OCI-LY3 (cell line): Measurements from ENCODE around the gene CCDC134.
A peak's percentile ranks its signal among the peaks of the same experiment; 100 is the strongest.

Experiments used
- H2AFZ ChIP-seq: fragments of 200-600, 300-600 bp; shearing (Covaris generic); 2 replicates; pipeline ENCODE4 v1.6.0; 2014; ENCODE audit warnings: antibody characterized with exemption, low read depth, low read length
- H3K27ac ChIP-seq: fragments of 200-600, 300-600 bp; sonication (generic); 2 replicates; pipeline ENCODE4 v1.5.1; 2014; ENCODE audit warnings: mild to moderate bottlenecking, low read length, moderate library complexity, mixed read lengths
- H3K27me3 ChIP-seq: fragments of 200-600, 300-600 bp; sonication (generic); 2 replicates; pipeline ENCODE4 v1.6.1; 2014; ENCODE audit warnings: low read depth, low read length, mixed read lengths
- H3K36me3 ChIP-seq: fragments of 200-600, 300-600 bp; sonication (generic); replicated peaks from 2 replicates; pipeline ENCODE3; 2014; ENCODE audit warnings: low read depth, low read length, mixed read lengths
- H3K4me1 ChIP-seq: fragments of 300-600, 200-600 bp; sonication (generic); 2 replicates; pipeline ENCODE4 v1.6.1; 2014; ENCODE audit warnings: low read length, mixed read lengths
- H3K4me2 ChIP-seq: fragments of 200-600, 300-600 bp; sonication (generic); 2 replicates; pipeline ENCODE4 v1.6.1; 2014; ENCODE audit warnings: low read length, mixed read lengths
- H3K4me3 ChIP-seq: fragments of 300-600, 200-600 bp; sonication (generic); 2 replicates; pipeline ENCODE4 v1.5.1; 2014; ENCODE audit warnings: antibody characterized with exemption, mild to moderate bottlenecking, low read length, moderate library complexity
- H3K79me2 ChIP-seq: fragments of 300-600, 200-600 bp; shearing (Covaris generic); 2 replicates; pipeline ENCODE4 v1.6.1; 2014; ENCODE audit warnings: mild to moderate bottlenecking, low read length, mixed read lengths
- H3K9ac ChIP-seq: fragments of 300-600, 200-600 bp; shearing (Covaris generic); 2 replicates; pipeline ENCODE4 v1.6.0; 2014; ENCODE audit warnings: mild to moderate bottlenecking, low read length, moderate library complexity
- H3K9me3 ChIP-seq: fragments of 200-600, 300-600 bp; shearing (Covaris generic); 2 replicates; pipeline ENCODE4 v1.6.1; 2014; ENCODE audit warnings: low read length, mixed read lengths; ENCODE audit not compliant: insufficient read depth
- H4K20me1 ChIP-seq: fragments of 200-600, 300-600 bp; sonication (generic); 2 replicates; pipeline ENCODE4 v1.6.1; 2016; ENCODE audit warnings: low read length, mixed read lengths; ENCODE audit not compliant: insufficient read depth
- CTCF ChIP-seq: fragments of 200-600, 300-600 bp; sonication (generic); IDR thresholded peaks from 2 replicates; pipeline ENCODE4 v1.5.1; 2014; ENCODE audit warnings: antibody characterized with exemption, low read length, low read depth
- EZH2phosphoT487 ChIP-seq: fragments of 200-600 bp; shearing (Covaris generic); IDR thresholded peaks from 2 replicates; pipeline ENCODE4 v1.6.1; 2018; ENCODE audit warnings: antibody characterized with exemption, mixed run types, low read depth

Gene CCDC134

DNA sequence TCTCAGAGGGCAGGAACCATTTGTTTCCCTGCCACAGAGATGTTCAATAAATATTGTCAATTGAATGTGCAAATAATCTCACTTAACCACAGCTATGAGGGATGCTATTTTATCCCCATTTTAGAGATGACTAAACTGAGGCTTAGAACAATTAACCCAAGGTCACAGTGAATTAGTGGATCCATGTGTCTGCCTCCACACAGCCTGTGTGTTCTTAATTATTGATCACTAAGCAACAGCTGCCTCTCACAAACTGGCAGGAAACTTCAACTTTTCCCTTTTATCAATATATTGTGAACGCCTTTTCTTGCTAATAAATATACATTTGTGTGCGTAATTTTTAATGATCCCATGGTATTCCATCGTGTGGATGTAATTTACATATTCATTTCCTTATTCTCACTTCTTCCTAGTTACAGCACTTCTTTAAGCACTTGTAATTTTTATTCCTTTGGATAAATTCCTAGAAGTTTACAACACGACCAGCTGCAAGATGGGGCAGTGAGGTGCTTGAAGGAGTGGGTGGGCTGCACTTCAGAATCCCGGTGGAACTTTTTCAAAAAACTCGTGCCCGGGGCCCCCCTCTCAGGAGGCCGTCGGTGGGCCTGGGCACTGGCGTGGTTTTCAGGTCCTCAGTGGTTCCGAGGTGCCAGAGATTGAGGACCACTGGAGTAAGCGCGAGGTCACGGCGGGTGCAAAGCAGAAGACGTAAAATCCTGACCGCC, 31.5 kb downstream of the CCDC134 start:
- peaks cover 38% of the 10 kb centered on the region for H3K36me3 ChIP-seq
- peaks cover 54% of the 10 kb centered on the region for H3K79me2 ChIP-seq
- H3K4me2 ChIP-seq: peak overlapping the region; percentile 77
- peak overlapping the region; percentile 83 for H3K9ac ChIP-seq
- H3K27me3 ChIP-seq: no peaks in the 10 kb centered on the region
- H3K4me3 ChIP-seq: peak overlapping the region; percentile 89
- H3K27ac ChIP-seq: peak overlapping the region; percentile 89
- no peak overlapping the region for H2AFZ ChIP-seq
- H3K9me3 ChIP-seq: peaks cover 9% of the 10 kb centered on the region
- TF ChIP-seq CTCF (no peak), EZH2phosphoT487 (no peak)
- peaks cover 23% of the 10 kb centered on the region for H4K20me1 ChIP-seq
- H3K4me1 ChIP-seq: peaks cover 20% of the 10 kb centered on the region

DNA sequence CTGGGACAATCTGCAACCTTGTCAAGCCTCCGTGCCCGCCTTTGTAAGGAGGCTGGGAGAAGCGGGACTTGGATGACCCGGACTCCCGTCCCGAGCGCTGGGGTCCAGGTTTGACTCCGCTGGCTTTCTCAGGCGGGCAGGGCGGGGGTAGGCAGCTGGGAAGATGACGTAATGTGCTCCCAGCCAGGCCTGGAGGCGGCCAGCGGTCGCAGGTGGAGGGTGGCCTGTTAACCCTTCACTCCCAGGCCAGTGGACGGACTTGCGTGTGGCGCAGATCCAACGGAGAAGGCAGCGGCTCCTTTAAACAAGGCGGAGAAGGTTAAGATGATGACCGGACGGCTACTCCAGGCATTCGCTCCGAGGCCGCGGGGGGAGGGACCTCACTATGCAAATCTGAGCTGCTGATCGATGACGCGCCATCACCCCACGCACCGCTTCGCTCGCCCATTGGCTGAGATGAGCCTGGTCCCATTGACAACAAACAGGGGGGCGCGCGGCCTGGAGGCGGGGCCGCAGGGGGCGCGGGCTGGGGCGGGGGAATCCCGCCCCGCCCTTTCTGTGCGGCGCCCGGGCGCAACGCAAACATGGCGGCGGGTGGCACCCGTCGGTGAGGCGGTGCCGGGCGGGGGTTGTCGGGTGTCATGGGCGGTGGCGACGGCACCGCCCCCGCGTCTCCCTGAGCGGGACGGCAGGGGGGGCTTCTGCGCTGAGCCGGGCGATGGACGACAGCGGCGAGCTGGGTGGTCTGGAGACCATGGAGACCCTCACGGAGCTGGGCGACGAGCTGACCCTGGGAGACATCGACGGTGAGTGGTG, 32.3 kb downstream of the CCDC134 start, which contains the start of gene SREBF2:
SREBF2 (plus strand) TSS at position 553 of the 816 bp plus-strand sequence; CDS start at position 719, 166 bp downstream.
- peak within 1 kb of the TSS; percentile 89 for H3K27ac ChIP-seq
- H2AFZ ChIP-seq: no peak within 1 kb of the TSS
- peak within 1 kb of the TSS; percentile 89 for H3K4me3 ChIP-seq
- H3K9ac ChIP-seq: peak within 1 kb of the TSS; percentile 87
- H3K27me3 ChIP-seq: no peaks in the 10 kb centered on the region
- H4K20me1 ChIP-seq: peaks cover 27% of the 10 kb centered on the region
- H3K4me2 ChIP-seq: peak within 1 kb of the TSS; percentile 80
- H3K9me3 ChIP-seq: peaks cover 9% of the 10 kb centered on the region
- peaks cover 20% of the 10 kb centered on the region for H3K4me1 ChIP-seq
- peaks cover 39% of the 10 kb centered on the region for H3K36me3 ChIP-seq
- peaks cover 61% of the 10 kb centered on the region for H3K79me2 ChIP-seq
- TF ChIP-seq CTCF (no peak), EZH2phosphoT487 (no peak)

DNA sequence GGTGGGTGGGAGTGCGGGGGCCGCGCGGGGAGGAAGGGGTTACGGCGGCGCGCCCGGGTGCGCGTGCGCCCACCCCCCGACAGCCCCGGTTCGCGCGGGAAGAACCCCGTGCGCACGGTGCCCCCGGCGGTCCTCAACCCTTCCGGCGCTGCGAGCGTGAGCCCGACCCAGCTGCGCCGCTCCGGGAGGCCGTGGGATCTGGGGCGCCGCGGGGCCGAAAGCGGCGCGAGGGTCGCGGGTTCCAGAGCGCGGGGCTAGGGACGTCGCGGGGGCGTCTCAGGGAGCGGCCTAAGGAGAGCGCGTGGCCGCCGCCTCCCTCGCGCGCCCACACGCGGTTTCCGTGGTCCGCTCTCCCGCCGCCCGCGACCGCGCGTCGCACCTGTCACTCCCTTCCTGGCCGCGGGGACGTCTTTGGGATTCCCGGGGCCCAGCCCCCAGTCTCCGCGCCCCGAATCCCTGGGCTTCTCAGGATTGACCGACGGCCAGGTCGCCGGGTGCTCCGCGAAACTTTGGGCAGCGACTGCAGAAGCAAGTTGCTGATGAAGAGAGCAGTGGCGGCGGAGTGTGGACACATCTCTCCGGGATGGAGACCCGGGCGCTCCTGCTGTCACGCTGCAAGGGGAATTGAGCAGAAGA, 33.0 kb downstream of the CCDC134 start:
- Histone ChIP-seq H2AFZ (no peak overlapping the region), H3K9ac (peak overlapping the region; percentile 87), H3K36me3 (peaks cover 44% of the 10 kb centered on the region), H3K27me3 (no peaks in the 10 kb centered on the region), H3K4me3 (peak overlapping the region; percentile 89), H3K4me1 (peaks cover 25% of the 10 kb centered on the region), H3K79me2 (peaks cover 68% of the 10 kb centered on the region), H4K20me1 (peaks cover 34% of the 10 kb centered on the region), H3K9me3 (peaks cover 9% of the 10 kb centered on the region), H3K4me2 (peak overlapping the region; percentile 80), H3K27ac (peak overlapping the region; percentile 89)
- no peak for TF ChIP-seq CTCF
- no peak for TF ChIP-seq EZH2phosphoT487
